ENCODE results near the gene GADD45B. TPM values are rescaled to one million over a fixed set of nuclear protein-coding genes. Genes with fewer than 3 reads are reported as not detected.
A peak's percentile ranks its signal among the peaks of the same experiment; 100 is the strongest.
"Not testable (repeated sequence)": the region's sequence is repeated elsewhere in the genome, so short reads cannot be mapped to it uniquely, and the experiment has no call there.

GADD45B gene
- total RNA-seq, 1 donor from 2014 or later: 1.2 TPM

DNA sequence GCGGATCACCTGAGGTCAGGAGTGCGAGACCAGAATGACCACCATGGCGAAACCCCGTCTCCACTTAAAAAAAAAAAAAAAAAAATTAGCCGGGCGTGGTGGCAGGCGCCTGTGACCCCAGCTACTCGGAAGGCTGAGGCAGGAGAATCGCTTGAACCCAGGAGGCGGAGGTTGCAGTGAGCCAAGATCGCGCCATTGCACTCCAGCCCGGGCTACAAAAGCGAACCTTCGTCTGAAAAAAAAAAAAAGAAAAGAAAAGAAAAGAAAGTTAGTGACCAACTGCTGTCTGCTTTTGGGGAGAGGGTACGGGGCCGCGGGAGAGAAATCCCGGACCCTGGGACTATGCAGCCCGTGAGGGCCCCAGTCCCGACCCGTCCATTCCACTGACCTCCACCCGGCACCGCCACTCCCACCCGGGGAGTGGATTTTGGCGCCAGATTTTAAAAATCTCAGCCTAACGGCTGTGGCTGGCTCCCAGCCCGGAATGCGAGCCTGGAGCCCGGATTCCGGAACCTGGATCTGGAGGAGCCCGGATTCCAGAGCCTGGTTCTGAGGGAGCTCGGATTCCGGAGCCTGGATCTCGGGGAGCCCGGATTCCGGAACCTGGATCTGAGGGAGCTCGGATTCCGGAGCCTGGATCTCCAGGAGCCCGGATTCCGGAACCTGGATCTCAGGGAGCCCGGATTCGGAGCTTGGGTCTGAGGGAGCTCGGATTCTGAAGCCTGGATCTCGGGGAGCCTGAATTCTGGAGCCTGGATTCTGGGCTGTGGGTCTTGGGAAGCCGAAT lies 13.1 kb upstream of the GADD45B start:
- TF ChIP-seq, protein P1, sequence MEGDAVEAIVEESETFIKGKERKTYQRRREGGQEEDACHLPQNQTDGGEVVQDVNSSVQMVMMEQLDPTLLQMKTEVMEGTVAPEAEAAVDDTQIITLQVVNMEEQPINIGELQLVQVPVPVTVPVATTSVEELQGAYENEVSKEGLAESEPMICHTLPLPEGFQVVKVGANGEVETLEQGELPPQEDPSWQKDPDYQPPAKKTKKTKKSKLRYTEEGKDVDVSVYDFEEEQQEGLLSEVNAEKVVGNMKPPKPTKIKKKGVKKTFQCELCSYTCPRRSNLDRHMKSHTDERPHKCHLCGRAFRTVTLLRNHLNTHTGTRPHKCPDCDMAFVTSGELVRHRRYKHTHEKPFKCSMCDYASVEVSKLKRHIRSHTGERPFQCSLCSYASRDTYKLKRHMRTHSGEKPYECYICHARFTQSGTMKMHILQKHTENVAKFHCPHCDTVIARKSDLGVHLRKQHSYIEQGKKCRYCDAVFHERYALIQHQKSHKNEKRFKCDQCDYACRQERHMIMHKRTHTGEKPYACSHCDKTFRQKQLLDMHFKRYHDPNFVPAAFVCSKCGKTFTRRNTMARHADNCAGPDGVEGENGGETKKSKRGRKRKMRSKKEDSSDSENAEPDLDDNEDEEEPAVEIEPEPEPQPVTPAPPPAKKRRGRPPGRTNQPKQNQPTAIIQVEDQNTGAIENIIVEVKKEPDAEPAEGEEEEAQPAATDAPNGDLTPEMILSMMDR (IDR thresholded peaks at IDR 0.05; ENCODE audit: unreplicated experiment): no peak
- H3K36me3 Mint-ChIP-seq (ENCODE audit: low read depth, unreplicated experiment): peaks cover 3% of the 10 kb centered on the region
- no peak overlapping the region for H3K27ac Mint-ChIP-seq (ENCODE audit: unreplicated experiment)
- no peaks in the 10 kb centered on the region for H3K9me3 Mint-ChIP-seq (ENCODE audit: unreplicated experiment)
- H3K4me1 Mint-ChIP-seq (ENCODE audit: unreplicated experiment): peaks cover 3% of the 10 kb centered on the region
- peaks cover 3% of the 10 kb centered on the region for H3K27me3 Mint-ChIP-seq (ENCODE audit: unreplicated experiment)
- peak overlapping the region; percentile 73 for H3K4me3 Mint-ChIP-seq (ENCODE audit: unreplicated experiment)
- peak; percentile 91 for DNase-seq (ENCODE audit: low spot score)

DNA sequence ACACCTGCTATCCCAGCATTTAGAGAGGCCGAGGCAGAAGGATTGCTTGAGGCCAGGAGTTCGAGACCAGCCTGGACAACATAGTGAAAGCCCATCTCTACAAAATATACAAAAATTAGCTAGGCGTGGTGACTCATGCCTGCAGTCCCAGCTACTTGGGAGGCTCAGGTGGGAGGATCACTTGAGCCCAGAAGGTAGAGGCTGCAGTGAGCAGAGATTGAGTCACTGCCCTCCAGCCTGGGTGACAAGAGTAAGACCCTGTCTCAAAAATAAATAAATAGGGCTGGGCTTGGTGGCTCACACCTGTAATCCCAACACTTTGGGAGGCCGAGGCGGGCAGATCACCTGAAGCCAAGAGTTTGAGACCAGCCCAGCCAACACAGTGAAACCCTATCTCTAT lies 12.2 kb upstream of the GADD45B start:
- not testable (repeated sequence) for H3K27me3 Mint-ChIP-seq (ENCODE audit: unreplicated experiment); H3K4me1 Mint-ChIP-seq (ENCODE audit: unreplicated experiment); DNase-seq (ENCODE audit: low spot score); H3K4me3 Mint-ChIP-seq (ENCODE audit: unreplicated experiment); H3K36me3 Mint-ChIP-seq (ENCODE audit: low read depth, unreplicated experiment); H3K27ac Mint-ChIP-seq (ENCODE audit: unreplicated experiment); H3K9me3 Mint-ChIP-seq (ENCODE audit: unreplicated experiment)

DNA sequence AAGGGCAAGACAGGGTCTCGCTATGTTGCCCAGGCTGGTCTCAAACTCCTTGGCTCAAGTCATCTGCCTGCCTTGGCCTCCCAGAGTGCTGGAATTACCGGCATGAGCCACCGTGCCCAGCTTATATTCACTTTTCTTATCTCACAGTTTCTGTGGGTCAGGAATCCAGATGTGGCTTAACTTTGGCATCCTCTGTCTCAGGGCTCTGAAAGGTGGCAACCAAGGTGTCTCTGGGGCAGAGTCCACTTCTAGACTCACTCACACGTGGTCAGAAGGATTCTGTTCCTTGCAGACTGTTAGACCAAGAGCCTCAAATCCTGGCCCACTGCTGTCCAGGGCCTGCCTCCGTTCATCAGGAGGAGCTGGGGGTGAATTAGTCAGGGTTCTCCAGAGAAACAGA lies 11.5 kb upstream of the GADD45B start:
- peaks cover 3% of the 10 kb centered on the region for H3K4me1 Mint-ChIP-seq (ENCODE audit: unreplicated experiment)
- no peaks in the 10 kb centered on the region for H3K9me3 Mint-ChIP-seq (ENCODE audit: unreplicated experiment)
- H3K27me3 Mint-ChIP-seq (ENCODE audit: unreplicated experiment): peaks cover 3% of the 10 kb centered on the region
- TF ChIP-seq, protein P1 (IDR thresholded peaks at IDR 0.05; ENCODE audit: unreplicated experiment): no peak
- DNase-seq (ENCODE audit: low spot score): no peak
- no peak overlapping the region for H3K4me3 Mint-ChIP-seq (ENCODE audit: unreplicated experiment)
- H3K27ac Mint-ChIP-seq (ENCODE audit: unreplicated experiment): no peak overlapping the region
- H3K36me3 Mint-ChIP-seq (ENCODE audit: low read depth, unreplicated experiment): peaks cover 3% of the 10 kb centered on the region

DNA sequence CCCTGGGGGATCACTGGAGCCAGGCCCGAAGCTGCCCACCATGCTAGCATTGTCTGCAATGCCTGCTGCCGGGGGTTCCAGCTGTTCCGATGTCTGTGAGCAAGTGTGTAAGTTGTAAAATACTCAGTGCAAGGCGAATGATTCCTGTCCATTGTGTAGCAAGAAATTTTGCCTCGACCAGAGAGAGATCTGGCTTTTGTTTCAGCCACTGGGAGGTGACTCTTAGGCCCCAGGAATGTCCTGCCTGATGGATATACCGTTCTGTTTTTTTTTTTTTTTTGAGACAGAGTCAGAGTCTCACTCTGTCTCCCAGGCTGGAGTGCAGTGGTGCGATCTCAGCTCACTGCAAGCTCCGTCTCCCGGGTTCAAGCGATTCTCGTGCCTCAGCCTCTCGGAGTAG lies 7.3 kb upstream of the GADD45B start:
- TF ChIP-seq, protein P1 (IDR thresholded peaks at IDR 0.05; ENCODE audit: unreplicated experiment): no peak
- Mint-ChIP-seq H3K27ac (ENCODE audit: unreplicated experiment) (no peak overlapping the region), H3K27me3 (ENCODE audit: unreplicated experiment) (no peaks in the 10 kb centered on the region), H3K36me3 (ENCODE audit: low read depth, unreplicated experiment) (no peaks in the 10 kb centered on the region), H3K4me3 (ENCODE audit: unreplicated experiment) (no peak overlapping the region), H3K4me1 (ENCODE audit: unreplicated experiment) (peaks cover 3% of the 10 kb centered on the region), H3K9me3 (ENCODE audit: unreplicated experiment) (no peaks in the 10 kb centered on the region)
- no peak for DNase-seq (ENCODE audit: low spot score)

DNA sequence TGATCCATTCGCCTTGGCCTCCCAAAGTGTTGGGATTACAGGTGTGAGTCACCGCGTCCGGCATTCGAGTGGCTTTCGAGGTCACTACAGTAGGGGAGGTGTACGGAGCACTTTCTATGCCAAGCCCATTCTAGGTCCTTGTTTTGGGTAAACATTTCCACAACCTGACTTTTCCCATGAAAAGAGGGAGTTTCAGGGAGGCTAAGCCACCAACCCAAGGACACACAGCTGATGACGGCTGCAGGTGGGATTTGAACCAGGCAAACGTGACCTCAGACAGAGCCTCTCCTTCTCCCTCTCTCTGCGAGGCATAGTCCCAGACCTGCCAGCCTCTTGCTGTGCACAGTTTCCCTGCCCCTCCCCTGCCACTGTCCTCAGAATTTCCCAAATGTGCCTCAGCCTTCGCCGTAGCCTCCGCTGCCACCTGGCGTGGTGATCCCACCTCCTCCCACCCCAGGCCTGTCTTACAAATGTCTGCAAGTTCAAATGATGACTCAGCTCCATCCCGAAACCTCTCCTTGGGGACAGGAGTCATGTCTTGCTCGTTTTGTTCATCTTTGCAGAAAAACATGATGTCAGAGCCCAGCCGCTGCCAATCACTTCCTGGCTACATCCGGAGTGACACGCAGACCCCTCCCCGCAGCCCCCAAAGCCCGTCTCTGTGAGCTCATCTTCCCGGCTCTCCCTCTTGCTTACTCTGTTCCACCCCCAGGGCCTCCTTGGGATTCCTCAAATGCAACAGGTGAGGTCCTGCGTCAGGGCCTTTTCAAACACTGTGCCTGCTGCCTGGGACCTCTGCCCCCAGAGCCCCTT lies 6.6 kb upstream of the GADD45B start:
- Mint-ChIP-seq H3K36me3 (ENCODE audit: low read depth, unreplicated experiment) (no peaks in the 10 kb centered on the region), H3K27ac (ENCODE audit: unreplicated experiment) (no peak overlapping the region), H3K9me3 (ENCODE audit: unreplicated experiment) (no peaks in the 10 kb centered on the region), H3K27me3 (ENCODE audit: unreplicated experiment) (no peaks in the 10 kb centered on the region), H3K4me1 (ENCODE audit: unreplicated experiment) (peaks cover 3% of the 10 kb centered on the region), H3K4me3 (ENCODE audit: unreplicated experiment) (no peak overlapping the region)
- DNase-seq (ENCODE audit: low spot score): no peak
- TF ChIP-seq, protein P1 (IDR thresholded peaks at IDR 0.05; ENCODE audit: unreplicated experiment): no peak

DNA sequence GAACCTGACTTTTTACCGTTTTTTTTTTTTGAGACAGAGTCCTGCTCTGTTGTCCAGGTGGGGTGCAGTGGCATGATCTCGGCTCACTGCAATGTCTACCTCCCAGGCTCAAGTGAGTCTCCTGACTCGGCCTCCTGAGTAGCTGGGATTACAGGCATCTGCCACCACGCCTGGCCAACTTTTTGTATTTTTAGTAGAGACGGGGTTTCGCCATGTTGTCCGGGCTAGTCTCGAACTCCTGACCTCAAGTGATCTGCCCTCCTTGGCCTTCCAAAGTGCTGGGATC lies 6.1 kb upstream of the GADD45B start:
- H3K4me1 Mint-ChIP-seq (ENCODE audit: unreplicated experiment); H3K4me3 Mint-ChIP-seq (ENCODE audit: unreplicated experiment); H3K36me3 Mint-ChIP-seq (ENCODE audit: low read depth, unreplicated experiment); DNase-seq (ENCODE audit: low spot score); H3K27me3 Mint-ChIP-seq (ENCODE audit: unreplicated experiment); H3K9me3 Mint-ChIP-seq (ENCODE audit: unreplicated experiment); H3K27ac Mint-ChIP-seq (ENCODE audit: unreplicated experiment): not testable (repeated sequence)

All from endothelial cell (in vitro differentiated cells).